HG02870 (cell line): ENCODE data around the gene TPCN1.
"Not testable (repeated sequence)": the region's sequence is repeated elsewhere in the genome, so short reads cannot be mapped to it uniquely, and the experiment has no call there.

ENCODE experiments used
- ATAC-seq: cut with Tn5 transposase; IDR thresholded peaks from one replicate; pipeline ENCODE4 v1.9.1; 2021; ENCODE audit warnings: mild to moderate bottlenecking, moderate library complexity; ENCODE audit not compliant: unreplicated experiment

TPCN1 gene

GRCh38 chr12:113196582-113196981 is 24.7 kb upstream of the TPCN1 start:
- ATAC-seq, result no peak

GRCh38 chr12:113196990-113197389 is 24.3 kb upstream of the TPCN1 start:
- no peak for ATAC-seq

- no peak for ATAC-seq
Observed at GRCh38 chr12:113197518-113198077, 23.7 kb upstream of the TPCN1 start.

GRCh38 chr12:113198296-113198695 is 23.0 kb upstream of the TPCN1 start:
- no peak for ATAC-seq

- no peak for ATAC-seq
Observed at GRCh38 chr12:113200021-113200797, 21.1 kb upstream of the TPCN1 start.

- no peak for ATAC-seq
Observed at GRCh38 chr12:113201187-113202177, 19.8 kb upstream of the TPCN1 start.

- ATAC-seq, result no peak
Observed at GRCh38 chr12:113202300-113203075, 18.8 kb upstream of the TPCN1 start.

- ATAC-seq, result no peak
Observed at GRCh38 chr12:113203852-113204760, 17.2 kb upstream of the TPCN1 start.

GRCh38 chr12:113204804-113205203 is 16.5 kb upstream of the TPCN1 start:
- ATAC-seq, result no peak

- ATAC-seq, result not testable (repeated sequence)
Observed at GRCh38 chr12:113206802-113207201, 14.5 kb upstream of the TPCN1 start.

GRCh38 chr12:113207613-113208040 is 13.6 kb upstream of the TPCN1 start:
- ATAC-seq, result no peak

- peak; percentile 75 for ATAC-seq
Observed at GRCh38 chr12:113208041-113208934, 13.0 kb upstream of the TPCN1 start.

- ATAC-seq, result no peak
Observed at GRCh38 chr12:113211160-113211559, 10.1 kb upstream of the TPCN1 start.

GRCh38 chr12:113214895-113215400 is 6.3 kb upstream of the TPCN1 start:
- ATAC-seq, result peak; percentile 41

GRCh38 chr12:113216027-113216426 is 5.2 kb upstream of the TPCN1 start:
- no peak for ATAC-seq

GRCh38 chr12:113220593-113221180 is 577 bp upstream of the TPCN1 start:
- ATAC-seq, result no peak

GRCh38 chr12:113221997-113222729 is 899 bp downstream of the TPCN1 start:
- ATAC-seq, result no peak
